HG03039 (cell line): ENCODE measurements around the gene NPR1.
"Not testable (repeated sequence)": the region's sequence is repeated elsewhere in the genome, so short reads cannot be mapped to it uniquely, and the experiment has no call there.

Experiments used
- ATAC-seq: cut with Tn5 transposase; IDR thresholded peaks from one replicate; pipeline ENCODE4 v1.9.1; 2021; ENCODE audit warnings: mild to moderate bottlenecking, moderate library complexity; ENCODE audit not compliant: unreplicated experiment

NPR1 gene

DNA sequence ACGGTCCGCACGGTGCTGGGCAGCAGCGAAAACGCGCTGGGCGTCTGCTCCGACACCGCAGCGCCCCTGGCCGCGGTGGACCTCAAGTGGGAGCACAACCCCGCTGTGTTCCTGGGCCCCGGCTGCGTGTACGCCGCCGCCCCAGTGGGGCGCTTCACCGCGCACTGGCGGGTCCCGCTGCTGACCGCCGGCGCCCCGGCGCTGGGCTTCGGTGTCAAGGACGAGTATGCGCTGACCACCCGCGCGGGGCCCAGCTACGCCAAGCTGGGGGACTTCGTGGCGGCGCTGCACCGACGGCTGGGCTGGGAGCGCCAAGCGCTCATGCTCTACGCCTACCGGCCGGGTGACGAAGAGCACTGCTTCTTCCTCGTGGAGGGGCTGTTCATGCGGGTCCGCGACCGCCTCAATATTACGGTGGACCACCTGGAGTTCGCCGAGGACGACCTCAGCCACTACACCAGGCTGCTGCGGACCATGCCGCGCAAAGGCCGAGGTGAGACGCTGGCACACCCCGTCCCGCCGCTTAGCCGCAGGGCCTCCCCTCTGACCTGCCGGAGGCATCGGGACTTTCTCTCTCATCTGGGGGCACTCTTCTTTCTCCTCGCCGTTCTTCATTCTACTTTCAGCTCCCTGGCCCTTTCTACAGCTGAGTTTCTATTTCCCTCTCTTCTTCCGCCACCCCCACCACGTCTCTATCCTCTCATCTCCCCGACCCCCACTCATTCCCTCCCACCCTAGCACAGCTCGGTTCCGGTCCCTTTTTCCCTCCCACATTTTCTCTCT is 1.0 kb downstream of the NPR1 start:
- ATAC-seq: no peak

DNA sequence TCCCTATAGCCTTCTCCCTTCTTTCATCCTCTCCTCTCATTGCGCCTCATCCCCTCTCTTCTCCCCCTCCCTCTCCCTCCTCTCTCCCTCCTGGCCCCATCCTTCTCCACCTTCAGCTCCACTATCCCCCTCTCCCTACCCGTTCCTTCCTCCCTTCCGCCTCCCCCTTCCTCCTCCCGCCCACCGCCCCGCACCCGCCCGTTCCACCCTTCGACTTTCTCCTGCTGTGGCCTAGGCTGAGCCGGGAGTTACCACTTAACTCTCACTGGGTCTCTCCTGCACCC is 1.6 kb downstream of the NPR1 start:
- ATAC-seq: no peak

DNA sequence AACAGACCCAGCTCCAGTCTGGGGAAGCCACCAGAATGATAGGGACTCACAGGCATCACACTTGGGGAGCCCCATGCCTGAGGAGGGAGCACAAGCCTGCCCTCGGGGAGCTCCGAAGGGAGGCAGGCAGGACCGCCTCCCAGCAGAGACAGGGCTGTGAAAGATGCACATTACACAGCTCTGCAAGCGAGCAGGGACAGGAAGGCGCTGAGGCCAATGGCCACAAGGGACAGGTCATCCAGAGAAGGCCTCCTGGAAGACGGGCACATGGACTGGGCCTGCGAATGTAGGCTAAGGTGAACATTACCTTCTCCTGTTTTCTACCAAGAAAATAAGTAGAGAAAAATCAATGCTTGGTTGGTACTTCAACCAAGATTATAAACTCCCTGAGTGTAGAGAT is 4.2 kb downstream of the NPR1 start:
- ATAC-seq: no peak

DNA sequence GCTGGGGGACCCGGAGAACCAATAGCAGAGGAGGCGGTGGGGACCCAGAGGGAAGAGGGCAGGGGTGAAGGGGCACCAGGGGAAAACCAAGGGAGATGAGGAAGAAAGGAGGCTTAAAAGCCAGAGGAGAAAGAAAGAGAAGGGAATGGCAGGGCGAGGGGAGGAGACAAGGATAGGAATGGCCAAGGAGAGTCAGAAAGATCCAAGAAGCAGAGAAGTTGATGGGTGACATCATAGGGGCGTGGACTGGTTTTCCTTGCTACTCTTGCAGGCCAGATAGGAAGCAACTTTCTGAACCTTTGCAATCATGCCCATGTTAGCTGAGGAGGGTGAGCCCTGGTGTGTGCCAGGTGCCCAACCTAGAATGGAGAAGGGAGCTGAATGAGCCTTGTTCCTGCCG is 5.4 kb downstream of the NPR1 start:
- ATAC-seq: no peak

DNA sequence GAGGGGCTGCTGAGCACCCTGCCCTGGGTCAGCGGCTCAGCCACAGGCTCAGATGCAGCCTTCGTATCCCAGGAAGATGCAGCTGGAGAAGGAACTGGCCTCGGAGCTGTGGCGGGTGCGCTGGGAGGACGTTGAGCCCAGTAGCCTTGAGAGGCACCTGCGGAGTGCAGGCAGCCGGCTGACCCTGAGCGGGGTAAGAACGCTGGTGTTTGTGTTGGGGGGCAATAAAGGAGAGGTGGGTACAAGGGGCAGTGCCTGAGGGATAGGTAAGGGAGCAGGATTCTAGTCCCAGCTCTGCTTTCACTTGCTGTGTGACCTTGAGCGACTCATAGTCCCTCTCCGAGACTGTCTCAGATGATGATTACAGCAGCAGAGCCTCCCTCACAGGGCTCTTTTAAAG is 6.4 kb downstream of the NPR1 start:
- no peak for ATAC-seq

DNA sequence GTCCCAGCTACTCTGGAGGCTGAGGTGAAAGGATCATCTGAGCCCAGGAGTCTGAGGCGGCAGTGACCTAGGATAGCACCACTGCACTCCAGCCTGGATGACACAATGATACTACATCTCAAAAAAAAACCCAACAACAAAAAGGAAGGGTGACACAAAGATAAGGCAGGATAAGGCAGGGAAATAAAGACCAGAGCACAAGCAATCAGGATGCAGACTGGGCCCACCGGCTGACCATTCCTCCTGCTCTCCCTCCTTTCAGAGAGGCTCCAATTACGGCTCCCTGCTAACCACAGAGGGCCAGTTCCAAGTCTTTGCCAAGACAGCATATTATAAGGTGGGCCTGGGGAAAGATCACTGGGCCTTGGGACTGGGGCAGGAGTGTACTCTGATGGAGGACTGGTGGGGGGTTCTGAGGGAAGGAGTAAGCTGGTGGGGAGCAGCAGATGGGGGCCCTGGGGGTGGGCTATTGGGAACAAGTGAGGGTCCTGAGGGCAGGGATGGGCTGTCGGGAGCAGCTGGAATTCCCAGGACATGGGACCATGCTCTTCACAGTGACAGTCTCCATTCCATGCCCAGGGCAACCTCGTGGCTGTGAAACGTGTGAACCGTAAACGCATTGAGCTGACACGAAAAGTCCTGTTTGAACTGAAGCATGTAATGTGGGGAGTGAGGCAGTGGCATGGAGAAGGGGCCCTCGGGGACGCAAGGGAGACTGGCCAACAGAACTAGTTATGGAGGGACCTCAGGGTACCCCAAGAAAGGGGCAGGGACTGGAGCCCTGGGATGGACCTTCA is 7.3 kb downstream of the NPR1 start:
- ATAC-seq: no peak

DNA sequence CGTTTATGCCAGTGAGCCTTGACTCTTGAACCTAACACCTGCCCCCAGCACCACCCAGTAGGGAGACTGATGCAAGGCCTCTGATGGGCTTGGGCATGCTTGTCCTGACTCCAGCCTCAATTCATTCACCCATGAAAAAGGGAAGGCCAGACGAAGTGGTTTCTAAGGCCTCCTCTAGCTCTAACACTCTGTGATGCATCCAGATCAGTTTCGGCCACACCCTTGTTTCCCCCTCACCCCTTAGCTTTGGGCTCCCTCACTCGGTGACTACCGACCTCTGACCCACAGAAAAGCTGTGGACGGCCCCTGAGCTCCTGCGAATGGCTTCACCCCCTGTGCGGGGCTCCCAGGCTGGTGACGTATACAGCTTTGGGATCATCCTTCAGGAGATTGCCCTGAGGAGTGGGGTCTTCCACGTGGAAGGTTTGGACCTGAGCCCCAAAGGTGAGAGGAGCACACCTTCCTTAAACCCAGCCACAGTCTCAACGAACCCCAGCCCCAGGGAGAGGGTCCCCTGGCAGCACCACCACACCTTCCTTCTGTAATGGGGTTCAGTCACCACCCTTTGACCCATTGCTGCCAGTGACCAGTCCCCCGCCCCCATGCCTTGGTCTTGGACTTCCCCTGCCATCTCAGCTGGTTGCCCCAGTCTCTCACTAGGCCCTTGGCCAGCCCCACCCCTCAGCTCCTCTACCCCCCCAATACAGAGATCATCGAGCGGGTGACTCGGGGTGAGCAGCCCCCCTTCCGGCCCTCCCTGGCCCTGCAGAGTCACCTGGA is 9.0 kb downstream of the NPR1 start:
- ATAC-seq: no peak

DNA sequence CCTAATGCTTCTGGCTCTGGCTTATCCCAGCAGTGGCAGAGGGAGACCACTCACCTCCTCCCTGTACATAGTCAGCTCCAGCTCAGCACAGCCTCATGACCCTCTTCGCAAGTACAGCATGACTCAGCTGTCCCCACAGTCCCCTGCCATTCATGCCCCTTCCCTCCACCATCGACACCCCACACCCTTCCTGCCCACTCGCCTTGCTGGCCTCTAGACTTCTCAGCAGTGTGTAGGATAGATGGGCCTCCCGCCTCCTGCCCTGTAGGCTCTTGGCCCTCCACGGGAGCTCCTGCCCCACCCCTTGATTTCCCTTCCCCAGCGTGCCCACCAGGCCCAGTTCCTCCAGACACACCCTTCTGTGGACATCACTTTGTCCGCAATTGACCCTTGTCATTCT is 9.8 kb downstream of the NPR1 start:
- no peak for ATAC-seq

DNA sequence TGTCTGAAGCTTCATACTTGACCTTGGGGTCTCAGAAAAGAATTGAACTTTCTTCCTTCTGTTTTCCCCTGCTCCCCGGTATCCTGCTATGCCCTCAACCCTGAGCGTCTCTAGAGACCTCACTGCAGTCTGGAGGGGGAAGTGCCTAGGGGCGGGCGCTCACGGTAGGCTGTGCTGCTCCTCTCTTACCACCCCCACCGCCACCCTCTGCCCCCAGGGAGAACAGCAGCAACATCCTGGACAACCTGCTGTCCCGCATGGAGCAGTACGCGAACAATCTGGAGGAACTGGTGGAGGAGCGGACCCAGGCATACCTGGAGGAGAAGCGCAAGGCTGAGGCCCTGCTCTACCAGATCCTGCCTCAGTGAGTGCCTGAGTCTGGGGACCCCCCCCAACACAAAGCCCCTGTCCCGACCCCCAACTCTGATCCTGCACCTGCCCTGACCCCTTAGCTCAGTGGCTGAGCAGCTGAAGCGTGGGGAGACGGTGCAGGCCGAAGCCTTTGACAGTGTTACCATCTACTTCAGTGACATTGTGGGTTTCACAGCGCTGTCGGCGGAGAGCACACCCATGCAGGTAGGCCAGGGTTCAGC is 10.3 kb downstream of the NPR1 start:
- ATAC-seq: no peak

DNA sequence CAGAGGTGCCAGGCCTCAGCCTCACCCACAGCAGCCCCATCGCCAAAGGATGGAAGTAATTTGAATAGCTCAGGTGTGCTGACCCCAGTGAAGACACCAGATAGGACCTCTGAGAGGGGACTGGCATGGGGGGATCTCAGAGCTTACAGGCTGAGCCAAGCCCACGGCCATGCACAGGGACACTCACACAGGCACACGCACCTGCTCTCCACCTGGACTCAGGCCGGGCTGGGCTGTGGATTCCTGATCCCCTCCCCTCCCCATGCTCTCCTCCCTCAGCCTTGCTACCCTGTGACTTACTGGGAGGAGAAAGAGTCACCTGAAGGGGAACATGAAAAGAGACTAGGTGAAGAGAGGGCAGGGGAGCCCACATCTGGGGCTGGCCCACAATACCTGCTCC is 15.0 kb downstream of the NPR1 start:
- ATAC-seq: no peak

DNA sequence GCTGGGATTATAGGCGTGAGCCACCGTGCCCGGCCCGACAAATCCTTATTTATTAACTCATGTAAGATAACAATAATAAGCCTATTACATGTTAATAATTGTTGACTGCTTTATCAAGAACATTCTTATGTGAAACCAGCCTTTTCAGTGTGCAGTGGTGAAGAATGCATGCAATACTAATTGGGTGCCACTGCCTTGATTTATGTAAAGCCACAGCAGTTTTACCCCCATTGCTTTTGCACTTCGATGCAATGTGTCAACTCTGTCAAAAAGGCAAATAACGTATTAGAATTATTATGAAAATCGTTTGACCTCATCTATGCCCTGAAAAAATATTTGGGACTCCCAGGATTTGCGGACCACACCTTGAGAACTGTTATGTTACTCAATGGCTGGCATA is 18.3 kb downstream of the NPR1 start:
- no peak for ATAC-seq

DNA sequence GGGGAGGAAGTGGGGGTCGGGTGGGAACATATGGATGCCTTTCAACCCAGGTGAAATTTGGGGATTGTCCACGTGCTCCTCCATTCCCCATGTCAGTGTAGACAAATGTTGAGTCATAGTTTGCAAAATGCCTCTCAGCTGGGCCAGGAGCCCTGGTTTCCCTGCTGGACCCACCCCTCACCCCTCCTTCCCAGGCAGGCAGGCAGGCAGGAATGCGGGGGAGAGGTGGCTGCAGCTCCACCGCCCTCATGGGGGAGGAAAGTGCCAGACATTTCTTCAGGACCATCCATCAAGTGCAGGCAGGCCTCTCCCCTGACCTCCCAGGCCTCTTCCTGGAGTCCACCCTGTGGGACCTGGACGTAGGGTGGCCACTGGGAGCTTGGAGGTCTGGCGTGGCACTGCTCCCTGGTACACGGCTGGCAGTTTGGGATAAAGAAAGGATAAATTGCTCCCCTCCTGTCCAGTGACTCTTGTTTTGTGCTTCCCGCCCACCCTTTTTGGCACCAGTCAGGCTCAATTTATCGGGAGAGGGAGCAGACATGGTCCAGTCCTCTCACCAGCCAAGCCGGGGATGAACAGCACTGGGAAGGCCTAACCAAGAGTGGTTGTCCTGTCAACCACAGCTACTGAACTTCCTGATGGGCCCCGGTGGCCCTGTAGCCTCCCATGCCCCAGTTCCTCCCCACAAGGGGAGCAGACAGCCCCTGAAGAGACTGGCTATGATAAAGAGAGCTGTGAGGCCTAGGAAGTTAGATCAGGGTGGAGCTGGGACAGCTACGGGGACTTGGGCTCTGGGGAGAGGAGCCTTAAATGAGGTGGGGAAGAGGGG is 18.9 kb downstream of the NPR1 start:
- no peak for ATAC-seq

DNA sequence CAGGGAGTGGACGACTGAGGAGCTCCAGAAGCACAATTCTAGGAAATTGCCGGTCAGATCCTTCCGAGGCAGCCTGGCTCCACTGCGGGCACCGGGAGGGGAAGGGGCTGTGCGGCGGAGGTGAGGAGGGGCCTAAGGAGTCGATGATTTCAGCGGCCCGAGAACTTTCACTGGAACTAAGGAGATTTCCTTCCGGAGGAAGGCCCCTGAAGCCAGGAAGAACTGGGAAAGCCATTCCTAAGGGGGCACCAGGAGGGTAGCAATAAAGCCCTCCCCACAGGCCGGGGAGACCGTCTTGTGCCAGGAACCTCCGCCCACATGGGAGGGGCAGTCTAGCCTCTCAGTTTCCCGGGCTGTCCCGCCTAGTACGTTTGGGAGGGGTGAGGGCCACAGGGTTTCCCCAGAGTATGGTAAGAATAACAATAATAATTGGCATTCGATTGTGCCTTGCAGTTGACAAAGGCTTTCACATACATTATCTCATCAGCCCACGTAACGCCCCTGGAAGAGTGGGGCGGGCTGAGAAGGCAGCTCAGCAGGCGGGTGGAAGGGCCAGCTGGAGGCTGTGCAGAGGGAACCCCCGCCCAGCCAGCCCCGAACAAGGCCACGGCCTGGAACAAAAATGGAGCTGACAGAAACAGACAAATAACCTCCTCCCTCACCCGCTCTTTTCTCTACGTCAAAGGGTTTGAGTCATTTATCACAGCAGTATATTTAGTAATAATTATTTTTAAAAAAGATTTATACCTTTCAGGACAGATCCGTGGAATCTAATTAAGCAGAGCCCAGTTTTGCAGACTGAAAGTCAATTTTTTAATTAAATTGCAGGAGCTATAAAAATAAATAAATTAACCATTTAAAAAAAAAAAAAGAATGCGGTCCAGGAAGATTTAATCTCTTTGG is 19.8 kb downstream of the NPR1 start:
- no peak for ATAC-seq

DNA sequence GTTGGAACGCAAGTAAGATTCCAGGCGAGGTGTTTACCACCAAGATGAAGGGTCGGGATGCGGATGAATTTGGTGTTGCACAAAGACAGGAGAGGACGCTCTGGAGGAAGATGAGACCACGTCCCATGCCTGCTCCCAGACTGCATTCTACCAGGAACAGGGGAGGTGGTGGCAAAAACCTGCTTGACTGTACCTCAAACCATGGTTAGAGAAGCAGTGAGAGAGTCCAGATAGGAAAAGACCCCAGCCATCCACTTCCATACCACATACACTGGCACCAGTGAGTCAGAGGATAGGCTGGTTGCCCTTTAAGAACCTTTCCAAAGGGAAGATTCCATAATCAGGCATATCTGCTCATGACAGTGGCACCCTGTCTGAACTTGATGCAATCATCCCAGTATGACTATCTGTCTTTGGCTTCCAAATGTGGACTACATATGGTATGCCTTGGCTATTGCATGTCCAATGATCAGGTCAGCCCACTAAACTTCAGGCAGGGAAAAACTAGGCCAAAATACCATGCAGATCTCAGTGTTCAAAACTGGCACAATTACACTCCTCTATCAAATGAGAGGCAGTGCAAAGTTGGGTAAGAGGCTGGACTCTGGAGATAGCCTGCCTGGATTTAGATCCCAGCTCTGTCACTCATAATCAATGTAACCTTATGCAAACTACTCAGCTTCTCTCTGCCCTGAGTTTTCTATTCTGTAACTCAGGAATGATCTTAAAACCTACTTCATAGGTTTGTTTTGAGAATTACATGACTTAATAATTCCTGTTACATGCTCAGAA is 20.6 kb downstream of the NPR1 start:
- no peak for ATAC-seq

DNA sequence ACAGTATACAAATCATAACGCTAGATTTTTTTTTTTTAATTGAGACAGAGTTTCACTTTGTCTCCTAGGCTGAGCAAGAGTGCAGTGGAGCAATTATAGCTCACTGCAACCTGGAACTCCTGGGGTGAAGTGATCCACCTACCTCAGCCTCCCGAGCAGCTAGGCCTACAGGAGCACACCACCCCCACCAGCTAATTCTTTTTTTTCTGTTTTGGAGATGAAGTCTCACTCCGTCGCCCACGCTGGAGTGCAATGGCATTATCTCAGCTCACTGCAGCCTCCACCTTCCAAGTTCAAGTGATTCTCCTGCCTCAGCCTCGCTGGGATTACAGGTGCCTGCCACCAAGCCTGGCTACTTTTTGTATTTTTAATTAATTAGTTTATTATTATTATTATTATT is 21.3 kb downstream of the NPR1 start:
- no peak for ATAC-seq

DNA sequence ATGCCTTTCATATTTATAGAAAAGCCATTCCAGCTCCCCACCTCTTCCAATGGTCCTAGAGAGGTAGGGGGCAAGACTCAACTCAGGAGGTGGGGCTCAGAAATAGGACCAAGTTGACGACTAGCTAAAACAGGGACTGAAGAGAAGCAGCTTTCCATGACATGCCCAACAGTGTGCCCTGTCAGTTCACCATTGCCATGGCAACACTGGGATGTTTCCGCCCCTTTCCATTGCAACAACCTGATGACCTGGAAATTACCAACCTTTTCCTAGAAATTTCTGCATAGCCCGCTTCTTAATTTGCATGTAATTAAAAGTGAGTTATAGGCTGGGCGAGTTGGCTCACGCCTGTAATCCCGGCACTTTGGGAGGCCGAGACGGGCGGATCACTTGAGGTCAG is 27.0 kb downstream of the NPR1 start:
- ATAC-seq: no peak

DNA sequence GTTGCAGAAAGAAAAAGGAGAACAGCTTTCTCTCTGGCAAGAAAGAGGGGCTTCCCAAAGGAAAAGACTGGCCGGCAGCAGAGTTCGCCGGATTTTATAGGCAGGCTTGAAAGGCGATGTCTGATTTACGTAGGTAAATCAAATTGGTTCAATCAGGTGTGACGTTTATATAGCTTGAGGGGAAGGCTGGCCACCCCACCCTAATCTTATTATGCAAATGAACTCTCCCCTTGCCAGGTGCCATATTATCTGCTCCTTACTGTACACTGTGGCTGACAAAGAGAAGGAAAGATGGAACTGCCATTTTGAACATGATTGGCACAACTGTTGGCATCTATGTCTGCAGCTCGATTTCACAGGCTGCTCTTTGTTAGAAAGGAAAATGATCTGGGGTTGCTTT is 32.5 kb downstream of the NPR1 start:
- no peak for ATAC-seq

DNA sequence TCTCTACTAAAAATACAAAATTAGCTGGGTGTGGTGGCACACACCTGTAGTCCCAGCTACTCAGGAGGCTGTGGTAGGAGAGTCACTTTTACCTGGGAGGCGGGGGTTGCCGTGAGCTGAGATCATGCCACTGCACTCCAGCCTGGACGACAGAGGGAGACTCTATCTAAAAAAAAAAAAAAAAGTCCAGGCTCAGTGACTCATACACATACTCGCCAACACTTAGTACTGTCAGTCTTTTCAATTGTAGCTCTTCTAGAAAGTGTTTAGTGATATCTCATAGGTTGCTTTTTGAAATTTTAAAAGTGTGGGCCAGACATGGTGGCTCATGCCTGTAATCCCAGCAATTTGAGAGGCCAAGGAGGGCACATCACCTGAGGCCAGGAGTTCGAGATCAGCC is 37.7 kb downstream of the NPR1 start:
- not testable (repeated sequence) for ATAC-seq

DNA sequence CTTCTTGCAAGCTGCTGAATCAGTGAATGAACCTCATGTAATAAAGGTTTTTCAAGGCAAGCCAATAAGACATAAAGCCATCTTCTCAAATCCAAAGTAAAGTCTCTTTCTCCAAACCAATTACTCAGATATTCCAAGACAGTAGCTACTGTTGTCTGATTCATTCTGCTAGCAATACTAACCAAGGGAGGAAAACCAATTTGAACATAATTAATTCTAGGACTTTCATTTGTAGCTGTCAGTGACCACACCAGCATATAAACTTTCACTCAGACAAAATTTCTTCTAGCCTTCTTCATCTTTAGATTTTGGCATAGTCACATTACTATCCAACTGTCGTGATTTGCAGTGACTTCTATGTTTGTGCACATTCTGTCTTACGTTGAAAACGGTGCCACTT is 38.8 kb downstream of the NPR1 start:
- ATAC-seq: no peak
